A549 (cell line): Measurements from ENCODE around the gene TAF12.

ENCODE experiments used
- POLR2A ChIP-seq: IDR thresholded peaks from 2 replicates; pipeline ENCODE4 v1.6.1; 2012; ENCODE audit warnings: mild to moderate bottlenecking, low read length
- TP53 ChIP-seq: fragments of 250-450 bp; sonication (Bioruptor Pico); IDR thresholded peaks from 2 replicates; pipeline ENCODE4 v1.5.0; 2021; ENCODE audit warnings: mild to moderate bottlenecking, moderate library complexity
- TF ChIP-seq, protein P1 (sequence below): IDR thresholded peaks from 2 replicates; pipeline ENCODE4 v1.6.1; 2012

DNA sequence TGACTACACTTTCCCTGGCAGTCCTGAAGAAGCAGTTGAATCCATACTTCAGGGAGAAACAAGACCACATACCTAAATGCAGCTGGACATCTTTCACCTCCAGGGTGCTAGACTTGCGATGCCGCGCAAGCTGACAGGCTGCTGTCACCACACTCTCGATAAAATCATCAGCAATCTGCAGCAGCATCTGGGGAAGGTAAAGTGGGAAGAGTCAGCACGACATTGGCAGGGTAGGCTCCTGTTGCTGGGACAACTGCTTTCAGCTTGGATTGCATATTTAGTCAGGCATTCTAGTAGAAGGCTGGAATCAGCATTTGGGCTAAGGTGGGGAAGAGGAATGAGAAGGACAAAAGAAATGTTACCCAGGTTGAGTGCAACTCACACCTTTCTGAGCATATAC lies 29.7 kb downstream of the TAF12 start:
- TF ChIP-seq TP53 (CRISPR knock-in tag) (no peak), POLR2A (no peak)
- TF ChIP-seq, protein P1, sequence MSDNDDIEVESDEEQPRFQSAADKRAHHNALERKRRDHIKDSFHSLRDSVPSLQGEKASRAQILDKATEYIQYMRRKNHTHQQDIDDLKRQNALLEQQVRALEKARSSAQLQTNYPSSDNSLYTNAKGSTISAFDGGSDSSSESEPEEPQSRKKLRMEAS, result no peak
